GM03348 (cell line): ENCODE data around the gene ZNF254.
"Not testable (repeated sequence)": the region's sequence is repeated elsewhere in the genome, so short reads cannot be mapped to it uniquely, and the experiment has no call there.

Experiments used
- DNase-seq: peaks from one replicate; pipeline ENCODE4 v3.0.0; 2012; ENCODE audit warnings: low spot score

Gene ZNF254

GRCh38 chr19:24086974-24087595 lies at the start of gene ZNF254:
ZNF254 (plus strand) TSS chr19:24087187; CDS start chr19:24087308, 121 bp downstream.
- DNase-seq = peak; percentile 94

GRCh38 chr19:24040621-24041020 lies 46.4 kb upstream of the ZNF254 start:
- no peak for DNase-seq

- not testable (repeated sequence) for DNase-seq
Observed at GRCh38 chr19:24041326-24041725, 45.7 kb upstream of the ZNF254 start.

- DNase-seq = no peak
Observed at GRCh38 chr19:24046550-24046949, 40.4 kb upstream of the ZNF254 start.

GRCh38 chr19:24048261-24048660 lies 38.7 kb upstream of the ZNF254 start:
- no peak for DNase-seq

GRCh38 chr19:24049537-24049936 lies 37.5 kb upstream of the ZNF254 start:
- no peak for DNase-seq

- DNase-seq = no peak
Observed at GRCh38 chr19:24051516-24051915, 35.5 kb upstream of the ZNF254 start.

GRCh38 chr19:24052811-24053210 lies 34.2 kb upstream of the ZNF254 start:
- DNase-seq = no peak

- DNase-seq = no peak
Observed at GRCh38 chr19:24053601-24054000, 33.4 kb upstream of the ZNF254 start.

GRCh38 chr19:24054044-24054935 lies 32.7 kb upstream of the ZNF254 start:
- DNase-seq = peak; percentile 52

GRCh38 chr19:24055548-24055947 lies 31.4 kb upstream of the ZNF254 start:
- no peak for DNase-seq

GRCh38 chr19:24057144-24057543 lies 29.8 kb upstream of the ZNF254 start:
- no peak for DNase-seq

GRCh38 chr19:24059563-24060295 lies 27.3 kb upstream of the ZNF254 start:
- DNase-seq = no peak

GRCh38 chr19:24060687-24061356 lies 26.2 kb upstream of the ZNF254 start:
- DNase-seq = no peak

- DNase-seq = no peak
Observed at GRCh38 chr19:24062190-24062589, 24.8 kb upstream of the ZNF254 start.

GRCh38 chr19:24063295-24063694 lies 23.7 kb upstream of the ZNF254 start:
- DNase-seq = no peak

GRCh38 chr19:24064175-24064574 lies 22.8 kb upstream of the ZNF254 start:
- DNase-seq = no peak

- DNase-seq = no peak
Observed at GRCh38 chr19:24065243-24065642, 21.7 kb upstream of the ZNF254 start.

- DNase-seq = no peak
Observed at GRCh38 chr19:24065865-24066604, 21.0 kb upstream of the ZNF254 start.

GRCh38 chr19:24069905-24070657 lies 16.9 kb upstream of the ZNF254 start:
- DNase-seq = no peak

- no peak for DNase-seq
Observed at GRCh38 chr19:24071078-24071477, 15.9 kb upstream of the ZNF254 start.
